Activated naive CD4-positive, alpha-beta T cell treated with anti-CD3 and anti-CD28 coated beads, Interleukin-2, amount 10 ng/mL, durations not matched to agents 7 days and 5 days (primary cell): Measurements from ENCODE around the gene TTC39C.
A peak's percentile ranks its signal among the peaks of the same experiment; 100 is the strongest.
"Not testable (repeated sequence)": the region's sequence is repeated elsewhere in the genome, so short reads cannot be mapped to it uniquely, and the experiment has no call there.

Source experiments
- CTCF ChIA-PET: fragments of 350-600 bp; sonication (Branson Sonifier 250); formaldehyde crosslinking; loops from one replicate; lab custom pipeline; 2021; ENCODE audit warnings: antibody characterized with exemption; lab: Charles Lee
- DNase-seq: peaks from one replicate; pipeline ENCODE4 v3.0.0-alpha.2; 2020
- H3K27ac Mint-ChIP-seq: one replicate; pipeline ENCODE4 v1.8.0; 2021; ENCODE audit warnings: mild to moderate bottlenecking, moderate library complexity, mixed read lengths
- H3K27me3 Mint-ChIP-seq: one replicate; pipeline ENCODE4 v1.8.0; 2021; ENCODE audit warnings: mild to moderate bottlenecking, mixed read lengths
- H3K36me3 Mint-ChIP-seq: one replicate; pipeline ENCODE4 v1.8.0; 2021; ENCODE audit warnings: mixed read lengths
- H3K4me1 Mint-ChIP-seq: one replicate; pipeline ENCODE4 v1.8.0; 2021; ENCODE audit warnings: mixed read lengths
- H3K4me3 Mint-ChIP-seq: one replicate; pipeline ENCODE4 v1.8.0; 2021; ENCODE audit warnings: mild to moderate bottlenecking, moderate library complexity, mixed read lengths
- H3K9me3 Mint-ChIP-seq: one replicate; pipeline ENCODE4 v1.8.0; 2021; ENCODE audit warnings: mixed read lengths

TTC39C gene

GRCh38 chr18:24138789-24139616 is 124.4 kb downstream of the TTC39C start, which contains the start of gene CABYR:
CABYR (plus strand) TSS chr18:24139062; CDS start chr18:24143115, 4,053 bp downstream.
- Mint-ChIP-seq H3K27me3 (peaks cover 38% of the 10 kb centered on the region), H3K4me3 (peak within 1 kb of the TSS; percentile 79), H3K9me3 (no peaks in the 10 kb centered on the region), H3K36me3 (peaks cover 17% of the 10 kb centered on the region), H3K27ac (peak within 1 kb of the TSS; percentile 60), H3K4me1 (peaks cover 32% of the 10 kb centered on the region)
- CTCF ChIA-PET, result interaction anchor here (0.6 to 1.0 kb wide), 3 partner anchors 350 to 536 kb away, joined by 3 to 4 read pairs (median 4); no protein-coding TSS in a partner anchor
- peak; percentile 81 for DNase-seq

- H3K4me1 Mint-ChIP-seq, result peaks cover 32% of the 10 kb centered on the region
- no peaks in the 10 kb centered on the region for H3K9me3 Mint-ChIP-seq
- peaks cover 11% of the 10 kb centered on the region for H3K36me3 Mint-ChIP-seq
- no peak overlapping the region for H3K4me3 Mint-ChIP-seq
- CTCF ChIA-PET, result no interaction called here
- no peak overlapping the region for H3K27ac Mint-ChIP-seq
- no peak for DNase-seq
- H3K27me3 Mint-ChIP-seq, result peaks cover 49% of the 10 kb centered on the region
Observed at GRCh38 chr18:24140697-24141096, 126.1 kb downstream of the TTC39C start.

GRCh38 chr18:24142376-24142775 is 127.8 kb downstream of the TTC39C start:
- DNase-seq, result no peak
- CTCF ChIA-PET, result no interaction called here
- Mint-ChIP-seq H3K9me3 (no peaks in the 10 kb centered on the region), H3K36me3 (no peaks in the 10 kb centered on the region), H3K27ac (no peak overlapping the region), H3K4me1 (peaks cover 18% of the 10 kb centered on the region), H3K27me3 (peaks cover 49% of the 10 kb centered on the region), H3K4me3 (no peak overlapping the region)

- H3K4me1 Mint-ChIP-seq, H3K9me3 Mint-ChIP-seq, CTCF ChIA-PET, H3K27me3 Mint-ChIP-seq, DNase-seq, H3K27ac Mint-ChIP-seq, H3K4me3 Mint-ChIP-seq, H3K36me3 Mint-ChIP-seq: not testable (repeated sequence)
Observed at GRCh38 chr18:24149591-24149990, 135.0 kb downstream of the TTC39C start.

DNA sequence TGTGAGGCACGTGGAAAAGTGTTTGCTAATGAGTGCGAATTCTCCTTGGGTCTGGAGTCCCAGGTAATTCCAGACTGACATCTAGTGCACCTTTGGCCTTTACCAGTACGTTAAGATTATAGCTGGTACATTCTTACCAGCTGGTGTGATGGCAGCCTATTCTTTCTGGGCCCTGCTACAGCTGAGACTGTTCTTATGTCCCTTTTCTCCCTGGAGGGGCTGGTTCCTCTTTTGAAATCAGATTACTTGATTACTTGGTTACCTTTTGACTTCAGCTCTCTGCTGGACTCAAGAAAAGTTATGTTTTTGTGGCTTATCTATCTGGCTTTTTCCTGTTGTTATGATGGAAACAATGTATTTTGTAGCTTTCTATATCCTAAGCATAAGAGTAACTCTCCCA is 138.8 kb downstream of the TTC39C start:
- H3K36me3 Mint-ChIP-seq, result no peaks in the 10 kb centered on the region
- H3K4me3 Mint-ChIP-seq, result no peak overlapping the region
- no peak for DNase-seq
- H3K9me3 Mint-ChIP-seq, result no peaks in the 10 kb centered on the region
- CTCF ChIA-PET, result interaction anchor here (1.2 kb wide), 1 partner anchor 24 kb away, joined by 3 read pairs; no protein-coding TSS in a partner anchor
- H3K27ac Mint-ChIP-seq, result no peak overlapping the region
- no peaks in the 10 kb centered on the region for H3K27me3 Mint-ChIP-seq
- H3K4me1 Mint-ChIP-seq, result no peaks in the 10 kb centered on the region

GRCh38 chr18:24157855-24158254 is 143.3 kb downstream of the TTC39C start:
- H3K27ac Mint-ChIP-seq, result no peak overlapping the region
- H3K4me1 Mint-ChIP-seq, result no peaks in the 10 kb centered on the region
- no peaks in the 10 kb centered on the region for H3K9me3 Mint-ChIP-seq
- no peak overlapping the region for H3K4me3 Mint-ChIP-seq
- DNase-seq, result no peak
- H3K36me3 Mint-ChIP-seq, result no peaks in the 10 kb centered on the region
- CTCF ChIA-PET, result interaction anchor here (0.9 to 1.4 kb wide), 2 partner anchors 11 to 19 kb away, joined by 3 to 5 read pairs; no protein-coding TSS in a partner anchor
- no peaks in the 10 kb centered on the region for H3K27me3 Mint-ChIP-seq

GRCh38 chr18:24160086-24160485 is 145.5 kb downstream of the TTC39C start:
- CTCF ChIA-PET, result interaction anchor here (0.6 to 1.2 kb wide), 2 partner anchors 17 to 662 kb away, joined by 3 read pairs; no protein-coding TSS in a partner anchor
- Mint-ChIP-seq H3K4me1 (no peaks in the 10 kb centered on the region), H3K27me3 (no peaks in the 10 kb centered on the region), H3K9me3 (no peaks in the 10 kb centered on the region), H3K4me3 (no peak overlapping the region), H3K36me3 (no peaks in the 10 kb centered on the region), H3K27ac (no peak overlapping the region)
- DNase-seq, result no peak

DNA sequence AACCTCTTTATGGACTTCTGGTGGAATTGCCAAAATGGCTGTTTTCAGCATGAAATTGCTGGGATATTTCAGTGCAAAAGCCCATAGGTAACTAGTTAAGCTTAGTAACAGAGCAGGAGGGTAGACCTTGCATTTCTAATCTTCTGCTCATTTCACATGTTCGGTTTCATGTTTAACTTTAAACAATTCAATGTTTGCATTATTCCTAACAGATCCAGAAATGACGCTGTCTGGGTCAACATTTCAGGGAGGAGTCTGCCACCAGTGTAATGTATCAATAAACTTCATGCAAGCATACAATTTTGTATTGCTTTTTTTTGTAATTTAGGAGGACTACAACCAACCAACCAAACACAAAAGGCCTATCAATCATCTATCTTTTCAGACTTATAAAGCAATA is 146.8 kb downstream of the TTC39C start:
- no peaks in the 10 kb centered on the region for H3K9me3 Mint-ChIP-seq
- no peaks in the 10 kb centered on the region for H3K36me3 Mint-ChIP-seq
- H3K4me3 Mint-ChIP-seq, result no peak overlapping the region
- H3K4me1 Mint-ChIP-seq, result no peaks in the 10 kb centered on the region
- H3K27ac Mint-ChIP-seq, result no peak overlapping the region
- H3K27me3 Mint-ChIP-seq, result no peaks in the 10 kb centered on the region
- CTCF ChIA-PET, result interaction anchor here (1.2 kb wide), 1 partner anchor 16 kb away, joined by 3 read pairs; no protein-coding TSS in a partner anchor
- DNase-seq, result no peak

- Mint-ChIP-seq H3K27me3 (no peaks in the 10 kb centered on the region), H3K4me3 (no peak overlapping the region), H3K4me1 (no peaks in the 10 kb centered on the region), H3K36me3 (no peaks in the 10 kb centered on the region), H3K9me3 (no peaks in the 10 kb centered on the region), H3K27ac (no peak overlapping the region)
- no peak for DNase-seq
- CTCF ChIA-PET, result no interaction called here
Observed at GRCh38 chr18:24168496-24168895, 153.9 kb downstream of the TTC39C start.

GRCh38 chr18:24170360-24170759 is 155.8 kb downstream of the TTC39C start:
- CTCF ChIA-PET, result no interaction called here
- no peaks in the 10 kb centered on the region for H3K27me3 Mint-ChIP-seq
- H3K27ac Mint-ChIP-seq, result no peak overlapping the region
- H3K4me1 Mint-ChIP-seq, result no peaks in the 10 kb centered on the region
- no peaks in the 10 kb centered on the region for H3K36me3 Mint-ChIP-seq
- no peak overlapping the region for H3K4me3 Mint-ChIP-seq
- no peak for DNase-seq
- no peaks in the 10 kb centered on the region for H3K9me3 Mint-ChIP-seq

- Mint-ChIP-seq H3K27ac (no peak overlapping the region), H3K27me3 (peaks cover 7% of the 10 kb centered on the region), H3K4me3 (no peak overlapping the region), H3K4me1 (no peaks in the 10 kb centered on the region), H3K9me3 (no peaks in the 10 kb centered on the region), H3K36me3 (no peaks in the 10 kb centered on the region)
- no peak for DNase-seq
- CTCF ChIA-PET, result no interaction called here
Observed at GRCh38 chr18:24173997-24174396, 159.4 kb downstream of the TTC39C start.

- no peaks in the 10 kb centered on the region for H3K4me1 Mint-ChIP-seq
Observed at GRCh38 chr18:24176727-24177416, 162.3 kb downstream of the TTC39C start.

DNA sequence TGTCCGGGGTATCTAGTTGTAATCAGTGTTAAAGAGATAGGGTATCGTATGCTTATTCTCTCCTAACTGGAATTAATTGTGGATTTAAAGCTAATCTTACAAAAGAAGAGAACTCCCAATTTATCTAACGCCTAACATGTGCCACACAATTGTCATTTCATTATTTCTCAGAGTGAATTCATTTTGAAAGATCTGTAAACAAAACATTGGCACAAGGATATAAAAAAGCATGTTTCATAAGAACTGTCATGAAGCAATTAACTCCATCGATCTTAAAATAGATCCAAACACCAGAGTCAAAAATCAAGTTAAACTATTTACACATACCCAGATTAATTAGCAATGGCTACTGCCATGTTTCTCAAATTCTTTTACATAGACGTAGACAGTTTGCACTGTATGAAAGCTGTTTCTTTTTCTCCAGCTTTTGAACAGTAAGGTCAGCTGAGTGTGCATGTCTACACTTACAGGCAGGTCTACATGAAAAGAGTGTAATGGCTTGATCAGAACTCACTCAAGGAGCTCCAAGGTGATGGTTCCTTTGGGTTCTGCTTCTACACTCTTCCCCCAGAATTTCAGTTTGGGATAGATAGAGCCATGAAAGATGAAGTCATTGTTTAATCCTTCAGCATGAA is 163.1 kb downstream of the TTC39C start:
- no peaks in the 10 kb centered on the region for H3K36me3 Mint-ChIP-seq

More at GRCh38 chr18:24176727-24177416, 162.3 kb downstream of the TTC39C start:
- Mint-ChIP-seq H3K9me3 (no peaks in the 10 kb centered on the region), H3K36me3 (no peaks in the 10 kb centered on the region), H3K27ac (no peak overlapping the region), H3K27me3 (peaks cover 7% of the 10 kb centered on the region), H3K4me3 (no peak overlapping the region)
- peak; percentile 52 for DNase-seq
- CTCF ChIA-PET, result interaction anchor here (0.8 to 2.8 kb wide), 15 partner anchors 8 to 548 kb away, joined by 3 to 15 read pairs (median 3); no protein-coding TSS in a partner anchor

DNA sequence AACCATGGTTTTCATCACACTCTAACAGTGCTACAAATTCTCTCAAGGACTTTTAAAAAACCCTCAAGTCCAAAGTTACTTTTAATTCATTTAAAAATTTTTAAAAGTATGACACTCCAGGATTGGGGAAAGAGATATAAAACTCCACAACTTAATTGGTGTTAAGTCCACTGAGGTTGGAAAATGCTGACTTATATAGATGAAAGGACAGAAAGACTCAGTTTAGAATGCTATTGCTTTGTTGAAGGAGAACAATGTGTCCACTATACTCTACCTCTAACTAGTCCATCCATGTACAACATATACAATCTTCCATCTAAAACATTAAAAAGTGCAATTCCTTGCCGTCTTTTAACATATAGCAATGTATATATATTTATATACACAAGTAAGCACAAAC is 165.5 kb downstream of the TTC39C start:
- Mint-ChIP-seq H3K27me3 (peaks cover 7% of the 10 kb centered on the region), H3K4me3 (no peak overlapping the region), H3K4me1 (no peaks in the 10 kb centered on the region), H3K9me3 (no peaks in the 10 kb centered on the region), H3K27ac (no peak overlapping the region), H3K36me3 (no peaks in the 10 kb centered on the region)
- CTCF ChIA-PET, result no interaction called here
- no peak for DNase-seq

More for the DNA sequence above, 163.1 kb downstream of the TTC39C start:
- no peak overlapping the region for H3K4me3 Mint-ChIP-seq
- DNase-seq, result no peak
- H3K27ac Mint-ChIP-seq, result no peak overlapping the region
- no peaks in the 10 kb centered on the region for H3K4me1 Mint-ChIP-seq
- H3K9me3 Mint-ChIP-seq, result no peaks in the 10 kb centered on the region
- peaks cover 7% of the 10 kb centered on the region for H3K27me3 Mint-ChIP-seq
- CTCF ChIA-PET, result interaction anchor here (1.1 to 2.8 kb wide), 10 partner anchors 12 to 311 kb away, joined by 3 to 15 read pairs (median 4); no protein-coding TSS in a partner anchor
